Activated T-helper 1 cell treated with anti-CD3 and anti-CD28 coated beads, Interleukin-2, amount 50 U/mL, for 16 hours (primary cell): ENCODE measurements around the gene CACNA1G.

Experiments
- DNase-seq, 2 donors: peaks; one replicate each; pipeline ENCODE4 v3.0.0-alpha.2; 2020; ENCODE audit warnings: low read depth in 1 of 2, low spot score in 1 of 2

Gene CACNA1G

GRCh38 chr17:50609380-50610074 is 49.0 kb downstream of the CACNA1G start:
- DNase-seq, result no peak

GRCh38 chr17:50611634-50612033 is 51.1 kb downstream of the CACNA1G start:
- DNase-seq, result no peak

- no peak for DNase-seq
Observed at GRCh38 chr17:50612281-50612680, 51.8 kb downstream of the CACNA1G start.

- DNase-seq, result no peak
Observed at GRCh38 chr17:50613007-50613992, 52.8 kb downstream of the CACNA1G start.

- DNase-seq, result no peak
Observed at GRCh38 chr17:50614471-50615051, 54.0 kb downstream of the CACNA1G start.

GRCh38 chr17:50615828-50616227 is 55.3 kb downstream of the CACNA1G start:
- no peak for DNase-seq

- DNase-seq, result no peak
Observed at GRCh38 chr17:50618300-50618699, 57.8 kb downstream of the CACNA1G start.

GRCh38 chr17:50618941-50619340 is 58.4 kb downstream of the CACNA1G start:
- DNase-seq, result no peak

- DNase-seq, result no peak
Observed at GRCh38 chr17:50619489-50619888, 59.0 kb downstream of the CACNA1G start.

GRCh38 chr17:50620237-50620636 is 59.7 kb downstream of the CACNA1G start:
- no peak for DNase-seq

- no peak for DNase-seq
Observed at GRCh38 chr17:50620858-50621257, 60.3 kb downstream of the CACNA1G start.

- DNase-seq, result no peak
Observed at GRCh38 chr17:50621574-50622031, 61.1 kb downstream of the CACNA1G start.

- no peak for DNase-seq
Observed at GRCh38 chr17:50624321-50624934, 63.9 kb downstream of the CACNA1G start.

GRCh38 chr17:50625032-50625871 is 64.7 kb downstream of the CACNA1G start:
- DNase-seq, result no peak

- peak; percentile 21 to 31 for DNase-seq
Observed at GRCh38 chr17:50626037-50626574, 65.6 kb downstream of the CACNA1G start.

- no peak for DNase-seq
Observed at GRCh38 chr17:50627036-50627781, 66.7 kb downstream of the CACNA1G start.

GRCh38 chr17:50627782-50628601 is 67.5 kb downstream of the CACNA1G start:
- DNase-seq, result no peak

GRCh38 chr17:50629902-50630301 is 69.4 kb downstream of the CACNA1G start:
- DNase-seq, result no peak
